Coronary artery (tissue), 2 donors: Measurements from ENCODE around the gene HOXA1.

Source experiments
- DNase-seq: peaks from one replicate; pipeline ENCODE4 v3.0.0-alpha.2; 2017; ENCODE audit warnings: low spot score
- H3K27ac ChIP-seq, 2 donors: fragments of 200-600 bp; sonication (generic); one replicate each; pipeline ENCODE4 v1.5.1; 2016 to 2019
- H3K4me3 ChIP-seq: fragments of 200-600 bp; sonication (generic); 2 replicates; pipeline ENCODE4 v1.5.1; 2016; ENCODE audit warnings: mild to moderate bottlenecking, moderate library complexity
- TF ChIP-seq, protein P1 (sequence below): fragments of 200-600 bp; sonication (generic); IDR thresholded peaks from one replicate; pipeline ENCODE4 v1.5.1; 2019; ENCODE audit warnings: antibody characterized with exemption

Gene HOXA1

DNA sequence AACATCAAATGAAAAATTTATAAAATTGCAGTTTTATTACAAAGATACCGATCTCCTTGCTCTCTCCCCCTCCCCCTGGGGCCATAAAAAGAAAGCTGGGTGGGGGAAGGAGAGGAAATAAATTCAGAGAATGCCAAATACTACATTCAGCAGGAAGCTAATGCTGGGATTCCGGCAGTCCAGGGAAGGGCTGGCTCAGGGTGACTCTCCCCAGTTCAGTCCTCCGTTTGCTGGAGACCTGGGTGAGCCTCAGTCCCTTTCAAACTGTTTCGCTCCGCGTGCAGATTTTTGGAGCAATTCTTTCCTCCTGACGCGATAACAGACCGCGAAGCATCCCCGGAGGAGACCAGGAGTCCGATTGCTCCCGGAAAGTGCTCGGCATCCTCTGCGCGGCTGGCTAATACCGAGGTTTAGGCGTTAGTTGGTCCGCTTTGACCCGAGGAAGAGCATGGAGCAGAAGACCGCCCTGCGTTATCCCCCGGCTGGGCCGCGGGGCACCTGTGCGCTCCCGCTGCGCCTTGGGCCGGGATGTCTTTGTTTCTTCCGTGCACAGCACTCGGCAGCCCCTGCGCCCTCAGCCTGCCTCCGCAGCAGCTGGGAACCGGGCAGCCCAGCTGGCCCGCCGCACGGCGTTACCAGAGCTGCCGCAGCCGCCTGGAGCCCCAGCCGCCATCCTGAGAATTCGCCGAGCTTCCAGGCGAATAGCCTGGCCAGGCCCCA lies 10.5 kb upstream of the HOXA1 start:
- H3K27ac ChIP-seq, result peak overlapping the region in 1 of 2 donors; percentile 64
- DNase-seq, result no peak
- TF ChIP-seq, protein P1, sequence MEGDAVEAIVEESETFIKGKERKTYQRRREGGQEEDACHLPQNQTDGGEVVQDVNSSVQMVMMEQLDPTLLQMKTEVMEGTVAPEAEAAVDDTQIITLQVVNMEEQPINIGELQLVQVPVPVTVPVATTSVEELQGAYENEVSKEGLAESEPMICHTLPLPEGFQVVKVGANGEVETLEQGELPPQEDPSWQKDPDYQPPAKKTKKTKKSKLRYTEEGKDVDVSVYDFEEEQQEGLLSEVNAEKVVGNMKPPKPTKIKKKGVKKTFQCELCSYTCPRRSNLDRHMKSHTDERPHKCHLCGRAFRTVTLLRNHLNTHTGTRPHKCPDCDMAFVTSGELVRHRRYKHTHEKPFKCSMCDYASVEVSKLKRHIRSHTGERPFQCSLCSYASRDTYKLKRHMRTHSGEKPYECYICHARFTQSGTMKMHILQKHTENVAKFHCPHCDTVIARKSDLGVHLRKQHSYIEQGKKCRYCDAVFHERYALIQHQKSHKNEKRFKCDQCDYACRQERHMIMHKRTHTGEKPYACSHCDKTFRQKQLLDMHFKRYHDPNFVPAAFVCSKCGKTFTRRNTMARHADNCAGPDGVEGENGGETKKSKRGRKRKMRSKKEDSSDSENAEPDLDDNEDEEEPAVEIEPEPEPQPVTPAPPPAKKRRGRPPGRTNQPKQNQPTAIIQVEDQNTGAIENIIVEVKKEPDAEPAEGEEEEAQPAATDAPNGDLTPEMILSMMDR, result no peak
- H3K4me3 ChIP-seq, result peak overlapping the region; percentile 63

DNA sequence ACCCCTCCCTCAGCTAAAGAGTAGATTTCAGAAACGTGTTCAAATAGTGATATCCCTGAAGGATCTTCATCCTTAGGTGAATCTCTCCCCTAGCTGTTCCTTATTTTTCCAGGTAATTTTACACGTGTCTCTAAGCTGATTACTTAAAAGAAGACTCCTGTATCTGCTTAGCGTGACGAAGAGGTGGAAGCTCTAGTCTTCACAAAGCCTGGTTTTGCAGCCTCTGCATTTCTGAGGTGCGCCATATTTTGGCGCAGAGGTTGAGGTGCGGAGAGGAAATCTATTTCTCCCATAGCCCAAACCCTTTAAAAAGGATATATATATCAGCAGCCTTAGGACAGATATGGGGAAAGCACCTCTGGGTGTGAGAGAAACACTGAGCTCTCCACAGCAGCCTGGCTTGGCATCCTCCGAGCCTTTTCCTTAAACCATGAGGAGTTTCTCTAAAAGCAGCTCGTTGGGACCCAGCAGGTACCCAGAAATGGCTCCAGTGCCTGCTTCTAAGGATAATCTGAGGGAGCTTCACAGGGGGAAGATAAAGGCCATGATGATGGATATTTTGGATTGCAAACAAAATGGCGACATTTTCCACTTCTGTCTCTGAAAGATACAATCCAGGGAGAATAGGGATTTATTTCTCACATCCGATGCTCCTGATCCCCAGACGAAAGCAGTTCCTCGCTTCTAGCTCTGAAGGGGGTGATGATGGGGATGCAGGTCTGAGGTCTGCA lies 9.7 kb upstream of the HOXA1 start:
- peak overlapping the region in 1 of 2 donors; percentile 64 for H3K27ac ChIP-seq
- DNase-seq, result no peak
- TF ChIP-seq, protein P1, result no peak
- H3K4me3 ChIP-seq, result no peak overlapping the region

DNA sequence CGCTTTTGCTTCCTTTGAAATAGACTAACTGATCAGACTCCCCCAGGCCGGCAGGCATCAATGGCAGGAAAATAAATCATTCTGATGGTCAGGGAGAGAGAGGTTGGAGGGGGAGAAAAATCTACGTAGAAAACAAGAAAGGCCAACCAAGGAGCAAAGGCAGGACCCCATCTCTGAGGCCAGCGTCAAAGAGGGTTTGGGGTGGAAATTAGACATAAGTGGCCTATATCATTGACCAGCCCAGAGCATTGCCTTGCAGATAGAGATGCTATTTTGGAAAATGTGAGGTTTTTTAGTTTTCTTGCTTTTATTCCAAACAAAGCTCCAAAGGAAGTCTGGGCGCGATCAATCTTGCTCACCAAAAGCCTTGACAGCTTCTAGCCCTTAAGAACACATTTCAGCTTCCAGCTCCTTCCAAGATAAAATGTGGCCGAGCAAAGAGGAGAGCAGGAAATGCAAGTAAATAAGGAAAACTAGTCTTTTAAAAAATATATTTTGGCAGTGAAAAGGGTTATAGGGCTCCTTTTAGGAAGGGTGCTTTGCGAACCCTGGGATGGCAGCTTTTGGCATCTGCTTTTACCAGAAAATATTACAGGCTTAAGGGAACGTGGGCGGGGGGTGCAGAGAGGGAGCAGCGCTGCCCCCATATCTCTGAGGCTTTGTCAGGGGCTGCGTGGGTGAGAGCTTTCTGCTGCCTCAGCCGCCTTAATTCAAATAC lies 8.7 kb upstream of the HOXA1 start:
- no peak for DNase-seq
- Histone ChIP-seq H3K4me3 (no peak overlapping the region), H3K27ac (no peak overlapping the region)
- TF ChIP-seq, protein P1, result no peak

DNA sequence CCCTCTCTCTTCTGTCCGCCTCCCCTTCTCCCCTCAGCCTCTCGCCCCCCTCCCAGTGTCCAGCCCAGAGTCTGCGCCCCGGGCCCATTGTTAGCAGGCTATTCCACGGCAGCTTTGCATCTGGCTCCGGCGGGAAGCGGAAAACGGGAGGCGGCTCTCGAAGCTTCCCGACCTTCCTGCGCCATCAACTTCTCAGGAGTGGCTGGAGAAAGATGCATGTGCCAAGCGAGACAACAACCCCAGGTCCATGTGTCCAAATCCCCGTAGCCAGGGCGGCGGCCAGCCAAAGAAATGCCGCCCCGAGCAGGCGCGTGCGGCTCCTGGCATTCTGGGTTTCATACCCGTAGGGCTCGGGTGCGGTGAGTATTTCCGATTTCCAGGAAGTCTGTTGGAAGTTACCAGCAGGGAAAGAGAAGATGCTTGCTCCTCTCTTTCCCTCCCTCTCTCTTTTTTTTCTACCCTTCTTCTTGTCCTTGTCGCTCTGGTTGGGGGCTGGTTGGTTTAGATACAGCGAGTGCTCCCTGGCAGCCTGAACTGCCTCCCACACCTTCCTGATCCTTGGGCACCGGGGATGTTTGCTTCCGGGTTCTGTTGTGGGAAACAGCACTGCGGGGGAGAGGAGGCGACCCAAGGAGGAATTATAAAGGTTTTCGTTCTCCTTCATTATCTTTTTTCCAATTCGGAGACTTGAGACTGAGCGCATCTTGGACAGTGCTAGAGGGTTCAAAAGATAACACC lies 7.9 kb upstream of the HOXA1 start:
- TF ChIP-seq, protein P1, result no peak
- Histone ChIP-seq H3K4me3 (peak overlapping the region; percentile 51), H3K27ac (peak overlapping the region in 1 of 2 donors; percentile 40)
- no peak for DNase-seq

DNA sequence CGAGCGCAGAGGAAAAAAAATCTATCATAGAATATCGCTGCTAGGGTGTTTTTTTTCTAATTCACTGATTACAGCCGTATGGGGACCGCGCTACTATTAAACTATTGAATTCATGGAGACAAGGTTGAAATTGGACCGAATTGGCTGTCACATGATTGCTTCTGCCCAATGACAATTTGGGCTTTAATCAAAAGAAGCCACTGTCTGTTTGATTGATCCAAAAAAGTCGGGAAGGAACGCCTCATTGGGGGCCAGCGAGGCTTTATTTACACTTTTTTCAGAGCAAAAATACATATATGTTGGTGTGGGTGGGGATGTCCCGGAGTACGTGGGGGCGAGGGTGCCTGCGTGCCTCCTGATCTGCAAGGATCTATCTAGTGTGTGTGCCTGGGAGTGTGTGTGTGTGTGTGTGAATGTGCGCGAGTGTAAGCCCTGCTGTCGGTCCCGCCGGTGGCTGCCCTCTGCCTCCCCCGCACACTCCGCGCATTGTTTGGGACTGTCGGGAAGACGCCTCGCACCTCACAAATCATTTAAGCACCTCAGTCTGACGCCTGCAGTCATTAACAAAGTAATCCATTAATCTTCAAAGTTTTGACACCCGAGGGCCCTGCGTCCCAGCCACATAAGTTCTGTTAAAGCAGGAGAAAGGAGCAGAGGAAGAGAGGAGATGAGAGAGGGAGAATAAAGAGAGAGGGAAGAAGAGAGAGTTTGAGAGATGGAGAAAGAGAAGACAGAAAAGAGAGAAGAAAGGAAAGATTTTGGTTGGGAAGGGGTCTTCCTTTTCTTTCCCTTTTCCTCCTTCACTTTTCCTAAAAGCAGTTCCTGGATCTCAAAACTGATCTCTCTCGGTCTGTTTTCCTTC lies 7.0 kb upstream of the HOXA1 start, which contains the start of gene HOXA2:
TSS of gene HOXA2 (minus strand) at position 103 of the 862 bp plus-strand sequence. CDS start 183 bp downstream, outside the sequence.
- DNase-seq, result no peak
- H3K27ac ChIP-seq, result peak within 1 kb of the TSS in 1 of 2 donors; percentile 57
- TF ChIP-seq, protein P1, result no peak
- peak within 1 kb of the TSS; percentile 56 for H3K4me3 ChIP-seq
